Spleen (tissue), 11 donors: ENCODE measurements around the gene DOK5. TPM values are rescaled to one million over a fixed set of nuclear protein-coding genes. Genes with fewer than 3 reads are reported as not detected.

Source experiments
- DNase-seq: peaks from one replicate; pipeline ENCODE4 v3.0.0-alpha.2; 2020
- H3K27ac ChIP-seq, 8 donors: fragments of 200-600 bp; sonication (generic) in 7 of 8; 1 replicate in 4 of 8; 2 replicates in 4 of 8; pipeline versions ENCODE4 v1.5.0 to v1.8.0; 2016 to 2021; ENCODE audit warnings: inconsistent platforms in 4 of 8, mild to moderate bottlenecking in 4 of 8, moderate library complexity in 1 of 8
- H3K27me3 ChIP-seq, 7 donors: fragments of 200-600 bp; sonication (generic) in 6 of 7; replicated peaks in 1 of 7; 1 replicate in 4 of 7; 2 replicates in 3 of 7; pipeline versions ENCODE4 v1.5.0 to v1.8.0; 2016 to 2021; ENCODE audit warnings: inconsistent platforms in 3 of 7, mild to moderate bottlenecking in 1 of 7
- H3K36me3 ChIP-seq, 6 donors: fragments of 200-600 bp; sonication (generic) in 5 of 6; 1 replicate in 4 of 6; 2 replicates in 2 of 6; pipeline versions ENCODE4 v1.5.0 to v1.8.0; 2016 to 2021; ENCODE audit warnings: inconsistent platforms in 2 of 6
- H3K4me1 ChIP-seq, 6 donors: fragments of 200-600 bp; sonication (generic) in 5 of 6; 1 replicate in 3 of 6; 2 replicates in 3 of 6; pipeline versions ENCODE4 v1.5.0 to v1.8.0; 2016 to 2021; ENCODE audit warnings: inconsistent platforms in 3 of 6
- H3K4me3 ChIP-seq, 8 donors: fragments of 200-600 bp; sonication (generic) in 7 of 8; 1 replicate in 4 of 8; 2 replicates in 4 of 8; pipeline versions ENCODE4 v1.5.0 to v1.8.0; 2016 to 2021; ENCODE audit warnings: inconsistent platforms in 4 of 8, mild to moderate bottlenecking in 4 of 8, moderate library complexity in 2 of 8
- H3K9me3 ChIP-seq, 8 donors: fragments of 200-600 bp; sonication (generic) in 7 of 8; 1 replicate in 4 of 8; 2 replicates in 4 of 8; pipeline versions ENCODE4 v1.5.0 to v1.8.0; 2016 to 2021; ENCODE audit warnings: inconsistent platforms in 4 of 8
- POLR2A ChIP-seq, 3 donors: fragments of 450-650 bp; IDR thresholded peaks; one replicate each; pipeline ENCODE4 v1.5.1; 2017; ENCODE audit warnings: antibody characterized with exemption in 3 of 3, mild to moderate bottlenecking in 1 of 3
- POLR2AphosphoS5 ChIP-seq, 3 donors: sonication (generic); formaldehyde crosslinking; IDR thresholded peaks; one replicate each; pipeline ENCODE4 v1.5.1; 2017; ENCODE audit warnings: antibody characterized with exemption in 3 of 3
- WGBS, 5 donors: extraction: QIAGEN DNeasy Blood & Tissue Kit in 3 of 5; methylation state at CpG; one replicate each; pipeline versions ENCODE4 v1.1.5 to v1.1.7; 2013 to 2018; 5-methylcytosine and 5-hydroxymethylcytosine counted together
- intact Hi-C: fragments of 100-400 bp; cut with DNase I; formaldehyde crosslinking; loops from one replicate; pipeline ENCODE4 v1.15.0; 2023; ENCODE audit warnings: low total_unique reads
- polyA plus RNA-seq, 3 donors: library from polyadenylated mRNA; stranded (reverse); fragments of 200-250 nt; gene quantifications; one replicate each; pipeline ENCODE4 v1.2.1, GENCODE V29; 2013
- total RNA-seq, 7 donors: library from RNA; depleted of rRNA in 3 of 7; stranded (reverse); fragments of >200 nt in 3 of 7; fragmentation: NEBNext Ultra II Directional in 4 of 7; extraction: Animal tissue kit (Norgen Biotek cat#: 25700) in 4 of 7; gene quantifications; one replicate each; pipeline versions ENCODE4 v1.1.0 to v1.2.1, GENCODE V29; 2016 to 2021
- TF ChIP-seq, protein P1 (sequence below), 11 experiments: fragments of 200-600 bp in 7 of 11; fragments of 450-650 bp in 4 of 11; sonication (generic) in 4 of 11; IDR thresholded peaks in 8 of 11; conservative IDR thresholded peaks in 3 of 11; 1 replicate in 7 of 11; 2 replicates in 4 of 11; pipeline versions ENCODE4 v1.4.0 to v1.8.0; 2016 to 2021; ENCODE audit warnings: antibody characterized with exemption in 11 of 11, inconsistent platforms in 4 of 11, mild to moderate bottlenecking in 1 of 11
- donor health status: healthy with polysubstance abuse.
- donor health status: DM: no; HTN: no; CAD: no; lungs with moderate emphysema.
- donor health status: DM: no; HTN: no; CAD: no.
- donor health status: Bipolar disorder and iron deficiency.
- donor health status: healthy.
- donor health status: DM: no; HTN: no; CAD: no.
- donor health status: DM: yes; HTN: yes; CAD: no.

The DOK5 gene
- total and polyA plus RNA-seq, 10 donors, result 0.17 to 0.73 (median 0.53) TPM; not detected in 3

- no peaks in the 10 kb centered on the region for H3K36me3 ChIP-seq
- H3K4me3 ChIP-seq, result no peak overlapping the region
- TF ChIP-seq POLR2AphosphoS5 (IDR thresholded peaks at IDR 0.05) (no peak), POLR2A (IDR thresholded peaks at IDR 0.05) (no peak)
- TF ChIP-seq, protein P1, sequence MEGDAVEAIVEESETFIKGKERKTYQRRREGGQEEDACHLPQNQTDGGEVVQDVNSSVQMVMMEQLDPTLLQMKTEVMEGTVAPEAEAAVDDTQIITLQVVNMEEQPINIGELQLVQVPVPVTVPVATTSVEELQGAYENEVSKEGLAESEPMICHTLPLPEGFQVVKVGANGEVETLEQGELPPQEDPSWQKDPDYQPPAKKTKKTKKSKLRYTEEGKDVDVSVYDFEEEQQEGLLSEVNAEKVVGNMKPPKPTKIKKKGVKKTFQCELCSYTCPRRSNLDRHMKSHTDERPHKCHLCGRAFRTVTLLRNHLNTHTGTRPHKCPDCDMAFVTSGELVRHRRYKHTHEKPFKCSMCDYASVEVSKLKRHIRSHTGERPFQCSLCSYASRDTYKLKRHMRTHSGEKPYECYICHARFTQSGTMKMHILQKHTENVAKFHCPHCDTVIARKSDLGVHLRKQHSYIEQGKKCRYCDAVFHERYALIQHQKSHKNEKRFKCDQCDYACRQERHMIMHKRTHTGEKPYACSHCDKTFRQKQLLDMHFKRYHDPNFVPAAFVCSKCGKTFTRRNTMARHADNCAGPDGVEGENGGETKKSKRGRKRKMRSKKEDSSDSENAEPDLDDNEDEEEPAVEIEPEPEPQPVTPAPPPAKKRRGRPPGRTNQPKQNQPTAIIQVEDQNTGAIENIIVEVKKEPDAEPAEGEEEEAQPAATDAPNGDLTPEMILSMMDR (IDR thresholded peaks at IDR 0.05 in 8 of 11, conservative IDR thresholded peaks at IDR 0.05 in 3 of 11), result no peak
- peaks cover 0 to 8% (median 0%) of the 10 kb centered on the region in 8 donors for H3K9me3 ChIP-seq
- no peaks in the 10 kb centered on the region for H3K4me1 ChIP-seq
- intact Hi-C loops, result no loop called here
- no peaks in the 10 kb centered on the region for H3K27me3 ChIP-seq
- WGBS, 5 donors, result 77 to 88% (median 81%) methylated on average over 6 of the region's 6 CpGs
- no peak overlapping the region for H3K27ac ChIP-seq
- no peak for DNase-seq
These were observed 40.6 kb downstream of the DOK5 start for GRCh38 chr20:54515793-54516628.

DNA sequence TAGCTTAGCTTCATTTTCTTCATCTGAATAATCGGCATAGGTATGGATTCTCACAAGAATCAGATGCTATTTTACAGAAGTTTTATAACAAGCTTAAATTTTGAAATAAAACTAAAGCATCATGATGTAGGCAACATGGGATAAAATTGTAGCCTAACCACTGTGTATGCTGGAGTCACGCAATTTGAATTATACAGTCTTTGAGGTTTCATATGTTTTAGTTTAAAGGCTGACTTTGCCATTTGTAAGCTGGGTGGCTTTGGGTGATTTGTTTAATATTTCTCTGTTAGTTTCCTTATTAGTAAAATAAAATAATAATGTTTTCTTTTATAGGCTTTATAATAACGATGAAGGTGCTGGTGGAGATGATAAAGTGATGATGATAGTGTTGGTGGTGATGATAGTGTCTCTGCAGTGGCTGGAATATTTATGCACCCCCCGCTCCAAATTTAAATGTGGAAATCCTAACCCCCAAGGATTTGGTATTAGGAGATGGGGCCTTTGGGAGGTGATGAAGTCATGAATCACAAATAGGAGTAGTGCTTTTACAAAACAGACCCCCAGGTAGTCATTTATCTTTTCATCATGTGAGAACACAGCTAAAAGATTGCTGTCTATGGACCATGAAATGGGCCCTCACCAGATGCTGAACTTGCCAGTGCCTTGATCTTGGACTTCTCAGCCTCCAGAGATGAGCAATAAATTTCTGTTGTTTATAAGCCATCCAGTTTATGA is 42.0 kb downstream of the DOK5 start:
- TF ChIP-seq POLR2A (IDR thresholded peaks at IDR 0.05) (no peak), POLR2AphosphoS5 (IDR thresholded peaks at IDR 0.05) (no peak)
- TF ChIP-seq, protein P1 (IDR thresholded peaks at IDR 0.05 in 8 of 11, conservative IDR thresholded peaks at IDR 0.05 in 3 of 11), result no peak

GRCh38 chr20:54524849-54525248 is 49.5 kb downstream of the DOK5 start:
- TF ChIP-seq, protein P1 (IDR thresholded peaks at IDR 0.05 in 8 of 11, conservative IDR thresholded peaks at IDR 0.05 in 3 of 11), result no peak
- no peak for TF ChIP-seq POLR2AphosphoS5 (IDR thresholded peaks at IDR 0.05)
- no peak for TF ChIP-seq POLR2A (IDR thresholded peaks at IDR 0.05)
- intact Hi-C loops, result no loop called here
- H3K27ac ChIP-seq, result no peak overlapping the region
- no peak overlapping the region for H3K4me3 ChIP-seq
- H3K27me3 ChIP-seq, result no peaks in the 10 kb centered on the region
- H3K4me1 ChIP-seq, result no peaks in the 10 kb centered on the region
- H3K36me3 ChIP-seq, result no peaks in the 10 kb centered on the region
- H3K9me3 ChIP-seq, result no peaks in the 10 kb centered on the region
- 55 to 80% (median 66%) methylated on average over 3 of the region's 3 CpGs for WGBS, 5 donors
- DNase-seq, result no peak

More for the DNA sequence above, 42.0 kb downstream of the DOK5 start:
- H3K36me3 ChIP-seq, result no peaks in the 10 kb centered on the region
- no peaks in the 10 kb centered on the region for H3K4me1 ChIP-seq
- intact Hi-C loops, result no loop called here
- 83 to 95% (median 89%) methylated on average over 4 of the region's 4 CpGs for WGBS, 5 donors
- H3K27ac ChIP-seq, result no peak overlapping the region
- H3K4me3 ChIP-seq, result no peak overlapping the region
- peaks cover 0 to 7% (median 0%) of the 10 kb centered on the region in 8 donors for H3K9me3 ChIP-seq
- no peak for DNase-seq
- H3K27me3 ChIP-seq, result no peaks in the 10 kb centered on the region
